GM04503 (cell line): ENCODE data around the gene GNG7.
"Not testable (repeated sequence)": the region's sequence is repeated elsewhere in the genome, so short reads cannot be mapped to it uniquely, and the experiment has no call there.

Source experiments
- DNase-seq: peaks from one replicate; pipeline ENCODE4 v3.0.0-alpha.2; 2012; ENCODE audit warnings: low read depth

GNG7 gene

GRCh38 chr19:2575734-2576481 lies 126.6 kb downstream of the GNG7 start:
- DNase-seq = peak; percentile 58

- no peak for DNase-seq
Observed at GRCh38 chr19:2574971-2575630, 127.4 kb downstream of the GNG7 start.

- DNase-seq = no peak
Observed at GRCh38 chr19:2574478-2574931, 128.0 kb downstream of the GNG7 start.

GRCh38 chr19:2573916-2574315 lies 128.6 kb downstream of the GNG7 start:
- DNase-seq = no peak

- not testable (repeated sequence) for DNase-seq
Observed at GRCh38 chr19:2572152-2572551, 130.3 kb downstream of the GNG7 start.

GRCh38 chr19:2569596-2570465 lies 132.7 kb downstream of the GNG7 start:
- DNase-seq = no peak

GRCh38 chr19:2567996-2568395 lies 134.5 kb downstream of the GNG7 start:
- no peak for DNase-seq

GRCh38 chr19:2567580-2567979 lies 134.9 kb downstream of the GNG7 start:
- DNase-seq = no peak

GRCh38 chr19:2563546-2563945 lies 138.9 kb downstream of the GNG7 start:
- not testable (repeated sequence) for DNase-seq

- no peak for DNase-seq
Observed at GRCh38 chr19:2561895-2562294, 140.6 kb downstream of the GNG7 start.

GRCh38 chr19:2561221-2561620 lies 141.3 kb downstream of the GNG7 start:
- no peak for DNase-seq

GRCh38 chr19:2560369-2560768 lies 142.1 kb downstream of the GNG7 start:
- DNase-seq = no peak

GRCh38 chr19:2558543-2558942 lies 144.0 kb downstream of the GNG7 start:
- DNase-seq = no peak

- DNase-seq = not testable (repeated sequence)
Observed at GRCh38 chr19:2558131-2558530, 144.4 kb downstream of the GNG7 start.

- no peak for DNase-seq
Observed at GRCh38 chr19:2557093-2557440, 145.4 kb downstream of the GNG7 start.

GRCh38 chr19:2556221-2557092 lies 146.0 kb downstream of the GNG7 start:
- no peak for DNase-seq

GRCh38 chr19:2555422-2556220 lies 146.9 kb downstream of the GNG7 start:
- no peak for DNase-seq

GRCh38 chr19:2554856-2555255 lies 147.6 kb downstream of the GNG7 start:
- DNase-seq = no peak

GRCh38 chr19:2553510-2553909 lies 149.0 kb downstream of the GNG7 start:
- DNase-seq = no peak

GRCh38 chr19:2552859-2553258 lies 149.6 kb downstream of the GNG7 start:
- DNase-seq = no peak

- no peak for DNase-seq
Observed at GRCh38 chr19:2551864-2552185, 150.7 kb downstream of the GNG7 start.
